Ishikawa (cell line): ENCODE results near the gene RIPPLY1.

Source experiments
- CEBPB ChIP-seq: IDR thresholded peaks from 2 replicates; pipeline ENCODE4 v1.6.1; 2012
- CREB1 ChIP-seq: IDR thresholded peaks from 2 replicates; pipeline ENCODE4 v1.6.1; 2012; ENCODE audit warnings: low read depth
- EGR1 ChIP-seq: IDR thresholded peaks from 2 replicates; pipeline ENCODE4 v1.6.1; 2012
- EP300 ChIP-seq: IDR thresholded peaks from 2 replicates; pipeline ENCODE4 v1.6.1; 2012; ENCODE audit warnings: borderline replicate concordance
- FOXM1 ChIP-seq: IDR thresholded peaks from 2 replicates; pipeline ENCODE4 v1.6.1; 2012; ENCODE audit warnings: low read depth, borderline replicate concordance
- MAX ChIP-seq: IDR thresholded peaks from 2 replicates; pipeline ENCODE4 v1.6.1; 2012
- NFIC ChIP-seq: IDR thresholded peaks from 2 replicates; pipeline ENCODE4 v1.6.1; 2012
- RAD21 ChIP-seq: IDR thresholded peaks from 2 replicates; pipeline ENCODE4 v1.6.1; 2012; ENCODE audit warnings: low read depth
- TAF1 ChIP-seq: IDR thresholded peaks from 2 replicates; pipeline ENCODE4 v1.6.1; 2012; ENCODE audit warnings: low read depth, mild to moderate bottlenecking
- TCF12 ChIP-seq: IDR thresholded peaks from 2 replicates; pipeline ENCODE4 v1.6.1; 2012; ENCODE audit warnings: low read depth
- TEAD4 ChIP-seq: IDR thresholded peaks from 2 replicates; pipeline ENCODE4 v1.6.1; 2012
- USF1 ChIP-seq: IDR thresholded peaks from 2 replicates; pipeline ENCODE4 v1.6.1; 2012
- YY1 ChIP-seq: IDR thresholded peaks from 2 replicates; pipeline ENCODE4 v1.6.1; 2012; ENCODE audit warnings: low read depth
- ZBTB7A ChIP-seq: IDR thresholded peaks from 2 replicates; pipeline ENCODE4 v1.6.1; 2012; ENCODE audit warnings: low read depth
- TF ChIP-seq, protein P1 (sequence below): IDR thresholded peaks from 2 replicates; pipeline ENCODE4 v1.6.1; 2012; ENCODE audit warnings: low read depth, mild to moderate bottlenecking

Gene RIPPLY1

GRCh38 chrX:106889468-106889867 lies 13.7 kb downstream of the RIPPLY1 start:
- TF ChIP-seq, protein P1, sequence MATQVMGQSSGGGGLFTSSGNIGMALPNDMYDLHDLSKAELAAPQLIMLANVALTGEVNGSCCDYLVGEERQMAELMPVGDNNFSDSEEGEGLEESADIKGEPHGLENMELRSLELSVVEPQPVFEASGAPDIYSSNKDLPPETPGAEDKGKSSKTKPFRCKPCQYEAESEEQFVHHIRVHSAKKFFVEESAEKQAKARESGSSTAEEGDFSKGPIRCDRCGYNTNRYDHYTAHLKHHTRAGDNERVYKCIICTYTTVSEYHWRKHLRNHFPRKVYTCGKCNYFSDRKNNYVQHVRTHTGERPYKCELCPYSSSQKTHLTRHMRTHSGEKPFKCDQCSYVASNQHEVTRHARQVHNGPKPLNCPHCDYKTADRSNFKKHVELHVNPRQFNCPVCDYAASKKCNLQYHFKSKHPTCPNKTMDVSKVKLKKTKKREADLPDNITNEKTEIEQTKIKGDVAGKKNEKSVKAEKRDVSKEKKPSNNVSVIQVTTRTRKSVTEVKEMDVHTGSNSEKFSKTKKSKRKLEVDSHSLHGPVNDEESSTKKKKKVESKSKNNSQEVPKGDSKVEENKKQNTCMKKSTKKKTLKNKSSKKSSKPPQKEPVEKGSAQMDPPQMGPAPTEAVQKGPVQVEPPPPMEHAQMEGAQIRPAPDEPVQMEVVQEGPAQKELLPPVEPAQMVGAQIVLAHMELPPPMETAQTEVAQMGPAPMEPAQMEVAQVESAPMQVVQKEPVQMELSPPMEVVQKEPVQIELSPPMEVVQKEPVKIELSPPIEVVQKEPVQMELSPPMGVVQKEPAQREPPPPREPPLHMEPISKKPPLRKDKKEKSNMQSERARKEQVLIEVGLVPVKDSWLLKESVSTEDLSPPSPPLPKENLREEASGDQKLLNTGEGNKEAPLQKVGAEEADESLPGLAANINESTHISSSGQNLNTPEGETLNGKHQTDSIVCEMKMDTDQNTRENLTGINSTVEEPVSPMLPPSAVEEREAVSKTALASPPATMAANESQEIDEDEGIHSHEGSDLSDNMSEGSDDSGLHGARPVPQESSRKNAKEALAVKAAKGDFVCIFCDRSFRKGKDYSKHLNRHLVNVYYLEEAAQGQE = no peak
- TF ChIP-seq YY1 (no peak), TCF12 (no peak), RAD21 (no peak), CEBPB (no peak), CREB1 (no peak), FOXM1 (no peak), TEAD4 (no peak), EP300 (no peak), TAF1 (no peak), ZBTB7A (no peak), MAX (no peak), EGR1 (no peak), NFIC (no peak), USF1 (no peak)

GRCh38 chrX:106875151-106875550 lies 28.0 kb downstream of the RIPPLY1 start:
- TF ChIP-seq TAF1 (no peak), EGR1 (no peak), NFIC (no peak), USF1 (no peak), FOXM1 (no peak), MAX (no peak)
- TF ChIP-seq, protein P1 = no peak

DNA sequence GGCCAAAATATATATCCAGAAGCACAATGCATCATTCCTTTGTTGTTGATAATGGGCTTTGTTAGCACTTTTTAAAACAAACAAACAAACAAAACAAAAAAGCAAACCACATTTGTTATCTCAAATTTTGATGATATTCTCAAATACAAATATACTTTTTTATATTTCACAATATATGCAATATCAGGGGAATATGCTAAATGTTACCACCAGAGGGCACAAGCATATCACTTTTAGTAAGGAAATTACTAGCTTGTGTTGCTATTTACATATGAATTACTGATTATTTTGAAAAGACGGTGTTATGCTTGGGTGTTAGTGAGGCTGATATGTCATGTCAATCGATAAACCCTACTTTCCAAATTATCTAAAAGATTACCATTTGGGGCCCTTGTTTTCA lies 29.1 kb downstream of the RIPPLY1 start:
- TF ChIP-seq MAX = no peak
- no peak for TF ChIP-seq USF1
- no peak for TF ChIP-seq FOXM1
- no peak for TF ChIP-seq CREB1
- peak; percentile 47 for TF ChIP-seq RAD21
- TF ChIP-seq CEBPB = peak; percentile 28; the same call in 1 of the 2 replicates
- TF ChIP-seq TCF12 = no peak
- no peak for TF ChIP-seq EP300
- TF ChIP-seq YY1 = no peak
- TF ChIP-seq ZBTB7A = no peak
- TF ChIP-seq TEAD4 = no peak
- TF ChIP-seq, protein P1 = no peak
- no peak for TF ChIP-seq EGR1

- TF ChIP-seq TCF12 (no peak), MAX (no peak), CEBPB (no peak), FOXM1 (no peak), EP300 (no peak), TEAD4 (no peak), EGR1 (no peak), TAF1 (no peak)
- TF ChIP-seq, protein P1 = no peak
These were observed 39.4 kb downstream of the RIPPLY1 start for GRCh38 chrX:106863697-106864096.
